ENCODE results near the gene PUSL1.

GRCh38 chr1:1285611-1286311, 22.6 kb upstream of the PUSL1 start:
- TF ChIP-seq CTCF (IDR thresholded peaks at IDR 0.05; ENCODE audit: low read depth, low read length): no peak
- no peak for TF ChIP-seq EZH2phosphoT487 (IDR thresholded peaks at IDR 0.05; ENCODE audit: low read depth)

Data from OCI-LY3 (cell line).